BLaER1 treated with 17β-estradiol and CSF1 and Interleukin-3, amounts not matched to agents 10 nM and 100 nM (cell line): ENCODE results near the gene GPR158.
"Not testable (repeated sequence)": the region's sequence is repeated elsewhere in the genome, so short reads cannot be mapped to it uniquely, and the experiment has no call there.

Source experiments
- H3K27ac ChIP-seq, 11 experiments: shearing (Covaris generic); formaldehyde crosslinking; 2 replicates each; pipeline ENCODE4 v1.8.1; 2022
- H3K27me3 ChIP-seq, 11 experiments: shearing (Covaris generic); formaldehyde crosslinking; 2 replicates each; pipeline ENCODE4 v1.8.1; 2022
- H3K36me3 ChIP-seq, 11 experiments: shearing (Covaris generic); formaldehyde crosslinking; 2 replicates each; pipeline ENCODE4 v1.8.1; 2022
- H3K4me1 ChIP-seq, 10 experiments: shearing (Covaris generic); formaldehyde crosslinking; 2 replicates each; pipeline ENCODE4 v1.8.1; 2022
- H3K4me2 ChIP-seq, 11 experiments: shearing (Covaris generic); formaldehyde crosslinking; 2 replicates each; pipeline ENCODE4 v1.8.1; 2022
- H3K4me3 ChIP-seq, 10 experiments: shearing (Covaris generic); formaldehyde crosslinking; 2 replicates each; pipeline ENCODE4 v1.8.1; 2022
- H3K9ac ChIP-seq, 11 experiments: shearing (Covaris generic); formaldehyde crosslinking; 2 replicates each; pipeline ENCODE4 v1.8.1; 2022
- H3K9me3 ChIP-seq, 11 experiments: shearing (Covaris generic); formaldehyde crosslinking; replicated peaks in 1 of 11; 2 replicates each; pipeline ENCODE4 v1.8.1; 2022
- H4K20me1 ChIP-seq, 11 experiments: shearing (Covaris generic); formaldehyde crosslinking; 2 replicates each; pipeline ENCODE4 v1.8.1; 2022
- Cebpa-rat ChIP-seq, 11 experiments: shearing (Covaris generic); IDR thresholded peaks; 2 replicates each; pipeline ENCODE4 v1.8.1; 2022

Gene GPR158

DNA sequence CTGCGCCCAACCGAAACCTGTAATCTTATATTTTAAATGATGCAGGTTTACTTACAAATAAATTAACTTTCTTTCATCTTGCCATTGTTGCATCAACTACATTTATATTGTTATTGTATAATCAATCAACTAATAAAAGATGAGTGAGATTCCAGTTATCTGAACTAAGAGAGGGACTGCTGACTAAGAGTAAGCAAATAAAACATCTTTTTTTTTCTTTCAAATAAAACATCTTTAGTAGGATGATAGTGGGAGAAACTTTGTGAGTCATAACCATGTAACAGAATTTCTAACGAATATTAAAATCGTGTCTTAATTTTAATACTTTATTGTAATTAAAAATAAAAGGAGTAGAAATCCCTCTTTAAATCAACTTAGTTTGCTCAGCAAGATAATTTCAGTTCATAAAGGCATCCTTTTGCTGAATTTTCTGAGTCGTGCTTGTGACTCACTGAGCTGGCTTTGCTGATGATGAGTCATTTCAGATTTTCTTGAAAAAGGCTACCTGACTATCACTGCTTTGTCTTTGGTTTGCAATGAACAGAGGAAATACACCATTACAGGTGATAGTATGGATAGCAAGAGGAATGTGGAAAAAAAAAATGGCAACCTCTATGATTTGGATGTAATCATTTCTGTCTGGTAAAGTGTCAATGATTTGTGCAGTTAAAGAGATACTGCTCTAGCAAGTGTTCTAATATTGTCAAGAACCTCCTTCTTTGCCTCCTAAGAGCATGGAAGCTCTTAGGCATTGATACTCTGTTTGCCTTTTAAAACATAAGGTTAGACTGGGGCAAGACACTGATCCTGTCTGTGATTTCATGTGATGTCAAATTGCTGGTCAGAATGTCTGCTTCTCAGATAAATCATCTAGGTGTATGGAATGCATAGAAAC lies 119.5 kb downstream of the GPR158 start:
- H3K27me3 ChIP-seq: no peaks in the 10 kb centered on the region
- no peaks in the 10 kb centered on the region for H3K4me1 ChIP-seq
- H3K27ac ChIP-seq: no peak overlapping the region
- no peaks in the 10 kb centered on the region for H3K9me3 ChIP-seq
- H3K9ac ChIP-seq: no peak overlapping the region
- H3K4me2 ChIP-seq: no peak overlapping the region
- no peaks in the 10 kb centered on the region for H4K20me1 ChIP-seq
- H3K36me3 ChIP-seq: no peaks in the 10 kb centered on the region
- H3K4me3 ChIP-seq: no peak overlapping the region
- no peak for TF ChIP-seq Cebpa-rat (IDR thresholded peaks at IDR 0.05)

DNA sequence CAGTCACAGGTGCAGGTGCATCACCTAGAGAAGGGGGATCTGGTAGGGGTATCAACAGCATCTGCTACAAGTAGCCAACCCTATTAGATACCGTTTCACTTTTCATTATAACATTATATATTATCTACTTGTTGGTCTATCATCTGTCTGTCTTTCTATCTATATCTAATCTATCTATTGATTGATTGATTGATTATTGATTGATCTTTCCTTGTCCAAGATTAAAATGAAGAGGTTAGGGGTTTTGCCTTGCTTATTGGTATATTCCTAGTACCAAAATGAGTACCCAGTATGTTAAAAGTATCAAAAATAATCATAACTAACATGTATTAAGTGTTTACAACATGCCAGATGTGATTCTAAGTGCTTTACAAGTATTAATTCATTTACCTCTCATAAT lies 121.5 kb downstream of the GPR158 start:
- Histone ChIP-seq H3K9me3 (no peaks in the 10 kb centered on the region), H3K9ac (no peak overlapping the region), H3K27me3 (no peaks in the 10 kb centered on the region), H4K20me1 (no peaks in the 10 kb centered on the region), H3K27ac (no peak overlapping the region), H3K36me3 (no peaks in the 10 kb centered on the region), H3K4me1 (no peaks in the 10 kb centered on the region), H3K4me2 (no peak overlapping the region), H3K4me3 (no peak overlapping the region)
- no peak for TF ChIP-seq Cebpa-rat (IDR thresholded peaks at IDR 0.05)

DNA sequence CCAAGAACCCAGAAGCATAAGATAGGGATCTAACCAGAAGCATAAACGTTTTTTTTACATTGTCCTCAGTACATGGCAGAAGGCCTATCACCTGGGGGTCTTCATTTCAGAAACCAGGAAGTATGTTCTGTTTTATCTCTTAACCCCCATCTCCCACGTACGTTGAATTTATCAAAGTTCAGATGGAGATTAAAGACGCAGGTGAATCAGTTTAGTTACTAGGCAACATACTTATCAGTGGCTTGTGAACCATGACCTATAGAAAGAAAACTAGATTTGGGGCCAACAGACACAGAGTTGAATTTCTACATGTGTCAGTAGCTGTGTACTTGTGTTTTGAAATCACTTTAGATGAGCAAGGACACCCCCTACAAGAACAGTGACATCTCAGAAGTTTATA lies 122.7 kb downstream of the GPR158 start:
- H3K27ac ChIP-seq: no peak overlapping the region
- no peaks in the 10 kb centered on the region for H3K4me1 ChIP-seq
- H3K4me2 ChIP-seq: no peak overlapping the region
- H3K27me3 ChIP-seq: no peaks in the 10 kb centered on the region
- H3K36me3 ChIP-seq: no peaks in the 10 kb centered on the region
- H3K9ac ChIP-seq: no peak overlapping the region
- H4K20me1 ChIP-seq: no peaks in the 10 kb centered on the region
- no peak overlapping the region for H3K4me3 ChIP-seq
- no peak for TF ChIP-seq Cebpa-rat (IDR thresholded peaks at IDR 0.05)
- H3K9me3 ChIP-seq: no peaks in the 10 kb centered on the region

DNA sequence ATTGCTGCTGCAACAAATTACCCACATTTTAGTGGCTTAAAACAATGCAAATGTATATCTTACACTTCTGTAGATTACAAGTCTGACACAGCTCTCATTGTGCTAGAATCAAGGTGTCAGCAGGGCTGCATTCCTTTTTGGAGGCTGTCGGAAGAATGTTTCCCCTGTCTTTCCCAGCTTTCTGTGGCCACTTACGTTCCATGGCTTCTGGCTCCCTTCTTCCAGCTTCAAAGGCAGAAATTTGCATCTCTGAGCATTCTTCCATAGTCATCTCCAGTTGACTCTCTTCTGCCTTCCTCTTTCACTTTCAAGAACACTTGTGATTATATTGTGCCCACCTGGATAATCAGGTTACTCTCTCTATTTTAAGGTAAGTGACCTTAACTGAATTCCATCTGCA lies 125.3 kb downstream of the GPR158 start:
- Histone ChIP-seq H3K9ac (no peak overlapping the region), H4K20me1 (no peaks in the 10 kb centered on the region), H3K4me2 (no peak overlapping the region), H3K9me3 (no peaks in the 10 kb centered on the region), H3K4me1 (no peaks in the 10 kb centered on the region), H3K27me3 (no peaks in the 10 kb centered on the region), H3K27ac (no peak overlapping the region), H3K36me3 (no peaks in the 10 kb centered on the region), H3K4me3 (no peak overlapping the region)
- TF ChIP-seq Cebpa-rat (IDR thresholded peaks at IDR 0.05): no peak

DNA sequence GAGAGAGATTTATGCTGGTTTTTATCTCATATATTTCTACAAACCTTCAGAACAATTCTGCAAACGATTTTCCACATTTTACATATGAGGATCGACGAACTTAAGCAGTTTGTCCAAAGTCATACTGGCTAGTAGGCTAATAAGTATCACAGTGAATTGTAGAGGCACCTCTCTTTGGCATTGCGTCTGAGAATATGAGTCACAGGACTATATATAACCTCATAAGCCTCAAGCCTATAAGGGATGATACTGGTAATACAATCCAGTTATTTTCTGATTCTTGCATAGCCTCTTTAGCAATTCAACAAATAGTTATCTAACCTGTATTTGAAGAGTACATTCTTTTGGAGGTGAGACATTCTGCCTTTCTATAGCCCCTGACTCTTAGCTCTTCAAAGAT lies 129.8 kb downstream of the GPR158 start:
- Histone ChIP-seq H4K20me1 (no peaks in the 10 kb centered on the region), H3K4me3 (no peak overlapping the region), H3K9ac (no peak overlapping the region), H3K4me1 (no peaks in the 10 kb centered on the region), H3K4me2 (no peak overlapping the region), H3K9me3 (peaks cover 0 to 16% (median 11%) of the 10 kb centered on the region in 11 experiments; a peak in 10 of 22 replicates), H3K27ac (no peak overlapping the region), H3K27me3 (no peaks in the 10 kb centered on the region), H3K36me3 (no peaks in the 10 kb centered on the region)
- no peak for TF ChIP-seq Cebpa-rat (IDR thresholded peaks at IDR 0.05)

DNA sequence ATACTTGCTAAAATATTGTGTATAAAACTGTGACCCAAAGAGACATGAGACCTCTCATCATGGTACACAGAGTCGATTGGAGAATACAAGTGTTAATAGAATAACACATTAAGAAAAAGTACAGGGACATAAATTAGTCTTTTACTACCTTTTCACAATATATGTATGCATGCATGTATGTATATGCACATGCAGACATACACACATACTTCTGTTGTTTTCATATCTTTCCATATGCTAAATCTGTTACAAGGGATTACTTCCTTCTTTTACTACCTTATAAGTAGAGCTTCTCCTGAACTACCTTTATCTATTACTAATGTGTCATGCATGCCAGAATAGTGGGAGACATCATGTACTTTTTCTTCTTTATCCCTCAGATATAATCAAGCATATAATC lies 131.6 kb downstream of the GPR158 start:
- Histone ChIP-seq H3K27me3 (no peaks in the 10 kb centered on the region), H3K27ac (no peak overlapping the region)
- no peak for TF ChIP-seq Cebpa-rat (IDR thresholded peaks at IDR 0.05)

DNA sequence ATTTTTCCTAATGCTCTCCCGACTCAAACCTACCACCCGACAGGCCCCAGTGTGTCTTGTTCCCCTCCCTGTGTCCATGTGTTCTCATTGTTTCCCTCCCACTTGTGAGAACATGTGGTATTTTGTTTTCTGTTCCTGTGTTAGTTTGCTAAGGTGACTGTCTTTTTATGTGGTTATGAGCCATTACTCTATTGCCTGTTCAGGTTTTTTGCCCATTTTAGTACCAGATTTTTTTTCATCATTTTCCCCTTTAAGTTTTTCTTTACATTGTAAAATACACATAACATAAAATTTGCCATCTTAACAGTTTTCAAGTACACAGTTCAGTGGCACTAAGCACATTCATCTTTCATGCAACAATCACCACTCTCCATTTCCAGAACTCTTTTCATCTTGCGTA lies 133.5 kb downstream of the GPR158 start:
- Histone ChIP-seq H3K27me3 (no peaks in the 10 kb centered on the region), H3K9me3 (peaks cover 0 to 18% (median 12%) of the 10 kb centered on the region in 11 experiments; a peak in 10 of 22 replicates), H3K9ac (no peak overlapping the region), H3K27ac (no peak overlapping the region), H3K36me3 (no peaks in the 10 kb centered on the region), H3K4me2 (no peak overlapping the region), H3K4me1 (no peaks in the 10 kb centered on the region), H3K4me3 (no peak overlapping the region), H4K20me1 (no peaks in the 10 kb centered on the region)
- TF ChIP-seq Cebpa-rat (IDR thresholded peaks at IDR 0.05): no peak

More for the DNA sequence above, 131.6 kb downstream of the GPR158 start:
- Histone ChIP-seq H3K36me3 (no peaks in the 10 kb centered on the region), H3K4me2 (no peak overlapping the region), H3K9me3 (peaks cover 0 to 18% (median 12%) of the 10 kb centered on the region in 11 experiments; a peak in 10 of 22 replicates), H3K4me1 (no peaks in the 10 kb centered on the region), H3K9ac (no peak overlapping the region), H3K4me3 (no peak overlapping the region), H4K20me1 (no peaks in the 10 kb centered on the region)

DNA sequence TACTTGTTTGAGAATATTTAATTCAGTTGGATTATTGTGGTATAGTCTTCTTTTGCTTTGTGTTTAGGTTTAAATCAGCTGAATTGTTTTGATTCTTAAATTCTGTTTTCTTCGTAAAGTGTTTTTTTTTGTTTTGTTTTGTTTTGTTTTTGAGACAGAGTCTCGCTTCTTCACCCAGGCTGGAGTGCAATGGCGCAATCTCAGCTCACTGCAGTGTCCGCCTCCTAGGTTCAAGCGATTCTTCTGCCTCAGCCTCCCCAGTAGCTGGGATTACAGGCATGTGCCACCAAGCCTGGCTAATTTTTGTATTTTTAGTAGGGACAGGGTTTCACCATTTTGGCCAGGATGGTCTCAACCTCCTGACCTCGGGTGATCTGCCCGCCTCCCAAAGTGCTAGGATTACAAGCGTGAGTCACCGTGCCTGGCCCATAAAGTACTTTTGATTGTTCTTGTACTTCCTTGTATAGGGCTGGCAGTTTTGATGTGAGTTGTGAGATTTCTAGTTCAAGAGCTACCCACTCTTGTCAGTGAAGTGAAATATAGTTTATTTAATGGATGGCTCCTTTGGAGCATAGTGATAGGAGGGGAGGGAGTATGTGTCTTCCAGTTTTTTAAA lies 142.9 kb downstream of the GPR158 start:
- H4K20me1 ChIP-seq, H3K27me3 ChIP-seq, H3K4me2 ChIP-seq, H3K27ac ChIP-seq, H3K36me3 ChIP-seq, H3K9me3 ChIP-seq, H3K4me1 ChIP-seq, H3K4me3 ChIP-seq, H3K9ac ChIP-seq: not testable (repeated sequence)

DNA sequence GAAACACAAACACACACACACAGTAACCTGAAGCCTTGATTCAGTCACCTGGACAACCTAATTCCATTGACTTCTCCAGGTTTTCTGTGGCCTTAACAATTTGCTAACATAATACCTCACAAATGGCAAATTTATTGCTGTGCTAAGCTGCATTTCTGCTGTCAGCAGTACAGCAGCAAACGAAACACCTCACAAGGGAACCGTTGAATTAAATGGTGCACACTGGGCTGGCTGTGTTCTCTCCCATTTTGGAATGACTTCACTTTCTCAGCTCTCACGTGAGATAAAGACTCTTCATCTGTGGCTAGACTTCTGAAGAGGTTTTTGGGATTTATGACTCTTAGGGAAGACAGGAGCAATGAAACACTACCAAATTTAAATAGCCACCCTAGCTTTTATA lies 152.5 kb downstream of the GPR158 start:
- no peak overlapping the region for H3K9ac ChIP-seq
- no peak overlapping the region for H3K27ac ChIP-seq
- no peak overlapping the region for H3K4me3 ChIP-seq
- H3K27me3 ChIP-seq: no peaks in the 10 kb centered on the region
- H4K20me1 ChIP-seq: no peaks in the 10 kb centered on the region
- no peaks in the 10 kb centered on the region for H3K36me3 ChIP-seq
- H3K9me3 ChIP-seq: peaks cover 0 to 9% (median 0%) of the 10 kb centered on the region in 11 experiments; a peak in 3 of 22 replicates
- TF ChIP-seq Cebpa-rat (IDR thresholded peaks at IDR 0.05): no peak
- no peaks in the 10 kb centered on the region for H3K4me1 ChIP-seq
- H3K4me2 ChIP-seq: no peak overlapping the region

DNA sequence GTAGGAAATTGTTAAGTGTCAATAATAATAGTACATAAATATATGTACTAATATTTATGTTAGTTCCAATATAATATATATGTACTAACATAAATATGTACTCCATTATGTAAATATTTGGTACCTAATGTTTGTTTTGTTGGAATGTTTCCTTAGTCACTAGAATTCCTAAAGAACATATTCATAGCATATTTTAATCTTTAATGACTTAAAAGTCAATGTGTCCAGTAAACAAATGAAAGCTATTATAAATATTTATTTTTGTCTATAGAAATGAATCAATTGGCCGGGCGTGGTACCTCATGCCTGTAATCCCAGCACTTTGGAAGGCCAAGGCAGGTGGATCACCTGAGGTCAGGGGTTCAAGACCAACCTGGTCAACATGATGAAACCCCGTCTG lies 153.6 kb downstream of the GPR158 start:
- H3K4me1 ChIP-seq: no peaks in the 10 kb centered on the region
- no peak overlapping the region for H3K9ac ChIP-seq
- H3K27ac ChIP-seq: no peak overlapping the region
- no peak for TF ChIP-seq Cebpa-rat (IDR thresholded peaks at IDR 0.05)
- H3K4me2 ChIP-seq: no peak overlapping the region
- no peaks in the 10 kb centered on the region for H4K20me1 ChIP-seq
- no peaks in the 10 kb centered on the region for H3K36me3 ChIP-seq
- no peak overlapping the region for H3K4me3 ChIP-seq
- peaks cover 0 to 3% (median 0%) of the 10 kb centered on the region in 11 experiments; a peak in 2 of 22 replicates for H3K9me3 ChIP-seq
- H3K27me3 ChIP-seq: no peaks in the 10 kb centered on the region

DNA sequence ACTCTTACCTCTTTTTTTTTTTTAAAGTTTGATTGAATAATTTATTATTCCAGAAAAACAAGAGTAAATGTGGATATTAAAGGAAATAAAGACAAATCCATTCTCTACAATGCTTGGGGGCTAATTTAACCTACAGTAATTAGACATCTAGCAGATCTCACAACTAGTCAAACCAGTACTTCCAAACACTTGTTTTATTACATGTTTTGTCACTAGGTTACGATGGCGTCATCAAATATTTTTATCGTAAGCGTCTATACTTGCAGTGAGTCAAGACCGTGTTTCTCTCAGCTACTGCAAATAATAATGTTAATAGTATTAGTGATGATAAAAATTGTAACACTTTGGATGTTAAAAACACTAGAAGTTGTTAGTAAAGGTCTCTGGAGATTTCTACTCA lies 154.8 kb downstream of the GPR158 start:
- H3K9ac ChIP-seq, H3K27ac ChIP-seq, H4K20me1 ChIP-seq, H3K4me3 ChIP-seq, H3K36me3 ChIP-seq, H3K27me3 ChIP-seq, H3K9me3 ChIP-seq, H3K4me1 ChIP-seq, H3K4me2 ChIP-seq: not testable (repeated sequence)
